Measurements from ENCODE around the gene C5orf34.
"Not testable (repeated sequence)": the region's sequence is repeated elsewhere in the genome, so short reads cannot be mapped to it uniquely, and the experiment has no call there.

The C5orf34 gene

GRCh38 chr5:43514816-43515677 is at the start of gene C5orf34:
TSS of gene C5orf34 (minus strand) at chr5:43515148. CDS start at chr5:43509339, 5,809 bp downstream.
- DNase-seq (ENCODE audit: low read depth in 3 of 3) = peak; percentile 88 to 95 (median 92)

DNA sequence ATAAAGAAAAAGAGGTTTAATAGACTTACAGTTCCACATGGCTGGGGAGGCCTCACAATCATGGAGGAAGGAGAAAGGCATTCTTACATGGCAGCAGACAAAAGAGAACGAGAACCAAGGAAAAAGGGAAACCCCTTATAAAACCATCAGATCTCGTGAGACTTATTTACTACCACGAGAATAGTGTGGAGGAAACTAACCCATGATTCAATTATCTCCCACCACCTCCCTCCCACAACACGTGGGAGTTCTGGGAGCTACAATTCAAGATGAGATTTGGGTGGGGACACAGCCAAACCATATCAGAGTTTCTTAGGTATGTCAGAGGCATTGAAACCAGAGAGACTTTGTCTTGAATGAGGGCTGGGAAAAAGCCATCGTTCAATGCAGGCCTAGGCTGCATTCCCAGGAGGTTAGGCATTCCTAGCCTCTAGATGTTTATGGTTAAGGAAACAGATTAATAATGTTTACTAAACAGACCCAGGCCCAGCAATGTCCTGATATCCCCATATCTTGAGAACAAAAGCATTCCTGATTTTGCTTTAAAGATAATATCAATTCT is 49.4 kb upstream of the C5orf34 start:
- DNase-seq (ENCODE audit: low read depth in 3 of 3) = no peak

DNA sequence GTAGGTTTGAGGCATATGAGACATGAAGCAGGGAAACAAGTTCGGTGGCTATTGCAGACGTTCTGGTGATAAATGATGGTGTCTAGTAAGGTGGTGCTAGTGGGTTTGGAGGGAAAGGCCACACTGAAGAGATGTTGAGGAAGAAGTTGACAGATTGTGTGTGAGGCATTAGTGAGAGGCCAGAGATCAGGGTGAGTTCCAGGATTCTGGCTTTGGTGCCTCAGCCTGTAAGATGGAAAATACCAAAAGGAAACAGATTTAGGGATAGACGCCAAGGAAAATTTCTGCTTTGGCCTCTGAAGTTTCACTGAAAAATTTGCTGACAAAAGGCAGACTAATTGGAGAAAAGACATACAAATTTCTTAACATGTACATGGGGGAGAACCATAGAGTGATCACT is 48.4 kb upstream of the C5orf34 start:
- no peak for DNase-seq (ENCODE audit: low read depth in 3 of 3)

DNA sequence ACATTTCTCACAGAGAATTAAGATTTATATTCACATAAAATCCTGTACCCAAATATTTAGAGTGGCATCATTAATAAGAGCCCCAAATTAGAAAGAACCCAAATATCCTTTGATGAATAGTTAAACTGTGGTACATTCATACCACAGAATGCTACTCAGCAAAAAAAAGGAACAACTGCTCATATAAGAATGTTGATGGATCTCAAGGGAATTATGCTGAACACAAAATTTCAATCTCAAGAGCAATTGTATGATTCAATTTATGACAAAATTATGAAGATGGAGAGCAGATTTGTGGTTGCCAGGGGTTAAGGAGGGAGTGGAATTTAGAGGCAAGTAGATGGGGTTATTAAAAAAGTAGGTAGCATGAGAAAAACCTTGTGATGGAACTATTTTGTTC is 46.4 kb upstream of the C5orf34 start:
- no peak for DNase-seq (ENCODE audit: low read depth in 3 of 3)

DNA sequence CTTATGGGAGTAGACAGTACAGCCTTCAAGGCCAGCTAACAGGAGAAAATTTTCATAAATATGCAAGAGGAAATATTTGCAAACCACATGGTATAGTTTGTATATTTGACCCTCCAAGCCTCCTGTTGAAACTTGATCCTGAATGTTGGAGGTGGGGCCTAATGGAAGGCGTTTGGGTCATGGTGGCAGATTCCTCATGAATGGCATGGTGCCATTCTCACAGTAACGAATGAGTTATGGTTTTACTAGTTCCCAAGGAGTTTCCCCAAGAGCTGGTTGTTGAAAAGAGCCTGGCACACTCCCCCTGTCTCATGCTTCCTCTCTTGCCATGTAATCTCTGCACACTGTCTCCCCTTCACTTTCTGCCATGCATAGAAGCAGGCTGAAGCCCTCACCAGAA is 45.2 kb upstream of the C5orf34 start:
- DNase-seq (ENCODE audit: low read depth in 3 of 3) = no peak

DNA sequence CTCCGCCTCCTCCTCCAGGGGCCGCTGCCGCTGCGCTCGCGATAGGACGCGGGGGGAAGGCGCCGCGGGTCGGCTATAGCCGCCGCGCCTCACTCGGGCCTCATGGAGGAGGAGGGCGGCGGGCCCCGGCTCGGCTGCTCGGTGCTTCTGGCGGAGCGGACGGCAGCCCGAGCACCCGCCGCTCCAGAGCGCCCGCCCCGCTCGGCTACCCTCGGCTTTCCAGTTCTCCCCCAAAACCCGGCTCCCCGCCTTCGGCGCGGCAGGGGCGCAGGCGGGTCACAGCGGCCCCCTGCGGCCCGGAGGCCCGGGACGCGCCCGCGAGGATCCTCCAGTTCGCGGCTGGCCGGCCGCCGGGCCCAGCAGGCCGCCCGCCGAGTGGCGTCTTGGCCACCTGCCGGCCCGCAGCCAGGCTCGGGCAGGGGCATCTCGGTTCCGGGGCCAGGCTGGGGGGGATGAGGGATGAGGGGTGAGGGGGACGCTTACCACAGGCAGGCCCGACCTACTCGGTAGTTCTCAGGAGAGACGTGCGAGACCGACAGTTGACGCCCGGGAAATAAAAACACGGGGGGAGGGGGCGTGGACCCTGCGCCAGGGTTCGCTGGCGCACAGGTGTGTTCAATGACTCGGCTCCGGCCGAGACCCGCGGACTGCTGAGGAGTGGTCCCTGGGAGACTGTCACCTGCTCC is 42.1 kb upstream of the C5orf34 start, which contains the start of gene PAIP1:
Gene PAIP1 (minus strand): TSS at position 221 of the 686 bp plus-strand sequence. CDS start 231 bp downstream, outside the sequence.
- peak; percentile 56 to 72 (median 72) for DNase-seq (ENCODE audit: low read depth in 3 of 3)

- DNase-seq (ENCODE audit: low read depth in 3 of 3) = not testable (repeated sequence)
These were observed 41.6 kb upstream of the C5orf34 start for GRCh38 chr5:43556607-43556856.

DNA sequence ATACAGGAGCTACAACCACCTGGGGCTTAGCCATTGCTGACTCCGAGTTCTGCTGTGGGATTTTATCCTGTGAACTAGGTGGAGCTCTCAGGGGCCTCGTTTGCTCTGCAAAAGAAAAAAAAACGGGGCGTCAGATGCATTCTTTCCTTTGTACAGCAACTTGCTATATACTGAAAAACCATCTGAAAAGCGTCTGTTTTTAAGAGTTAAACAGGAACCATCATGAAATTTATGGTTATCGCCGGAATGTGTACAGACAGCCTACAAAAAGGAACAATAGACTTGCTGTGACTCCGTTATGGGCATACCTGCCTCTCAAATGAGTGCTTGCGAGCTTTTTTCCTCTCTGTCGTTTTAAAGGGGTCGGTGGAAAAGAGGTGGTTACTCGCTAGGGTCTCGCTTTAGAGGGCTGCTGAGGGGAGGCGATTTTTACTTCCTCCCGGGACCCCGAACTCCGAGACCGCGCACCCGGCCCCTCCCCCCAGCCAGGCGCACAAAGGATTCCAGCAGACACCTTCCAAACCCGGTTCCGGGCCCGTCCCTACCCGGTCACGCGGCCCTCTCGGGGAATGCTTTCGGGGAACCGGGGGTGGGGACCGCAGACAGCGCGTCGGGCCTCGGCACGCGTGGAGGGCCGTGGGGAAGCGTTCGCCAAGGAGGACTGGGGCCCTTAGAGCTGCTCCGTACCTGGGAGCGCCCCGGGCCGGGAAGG is 41.1 kb upstream of the C5orf34 start:
- DNase-seq (ENCODE audit: low read depth in 3 of 3) = peak; percentile 26 to 44 (median 35)

GRCh38 chr5:43554497-43554896 is 39.5 kb upstream of the C5orf34 start:
- no peak for DNase-seq (ENCODE audit: low read depth in 3 of 3)

DNA sequence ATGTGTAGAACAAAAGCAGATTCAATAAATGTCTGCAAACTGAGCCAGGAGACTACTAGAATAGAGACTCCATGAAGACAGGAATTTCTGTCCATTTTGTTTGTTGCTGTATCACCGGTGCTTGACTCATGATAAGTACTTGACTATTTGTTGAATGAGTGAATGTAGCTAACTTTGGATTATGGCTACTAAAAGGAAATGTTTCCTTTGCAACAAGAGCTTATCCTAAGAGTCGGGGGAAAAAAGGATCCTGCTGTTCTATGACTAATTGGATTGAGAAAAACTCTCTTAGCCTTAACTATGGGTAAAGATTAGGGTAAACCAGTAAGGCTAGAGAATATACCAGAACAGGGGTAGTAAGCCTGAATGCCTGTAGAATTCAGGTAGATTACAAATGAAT is 38.4 kb upstream of the C5orf34 start:
- no peak for DNase-seq (ENCODE audit: low read depth in 3 of 3)

GRCh38 chr5:43551731-43552130 is 36.8 kb upstream of the C5orf34 start:
- DNase-seq (ENCODE audit: low read depth in 3 of 3) = no peak

DNA sequence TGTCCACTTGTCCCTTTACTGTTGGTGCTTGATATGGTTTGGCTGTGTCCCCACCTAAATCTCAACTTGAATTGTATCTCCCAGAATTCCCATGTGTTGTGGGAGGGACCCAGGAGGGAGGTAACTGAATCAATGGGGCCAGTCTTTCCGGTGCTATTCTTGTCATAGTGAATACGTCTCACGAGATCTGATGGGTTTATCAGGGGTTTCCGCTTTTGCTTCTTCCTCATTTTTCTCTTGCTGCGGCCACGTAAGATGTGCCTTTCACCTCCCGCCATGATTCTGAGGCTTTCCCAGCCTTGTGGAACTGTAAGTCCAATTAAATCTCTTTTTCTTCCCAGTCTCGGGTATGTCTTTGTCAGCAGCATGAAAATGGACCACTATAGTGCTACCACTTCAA is 34.3 kb upstream of the C5orf34 start:
- not testable (repeated sequence) for DNase-seq (ENCODE audit: low read depth in 3 of 3)

GRCh38 chr5:43548358-43548757 is 33.4 kb upstream of the C5orf34 start:
- no peak for DNase-seq (ENCODE audit: low read depth in 3 of 3)

- DNase-seq (ENCODE audit: low read depth in 3 of 3) = no peak
These were observed 32.6 kb upstream of the C5orf34 start for GRCh38 chr5:43547532-43547931.

DNA sequence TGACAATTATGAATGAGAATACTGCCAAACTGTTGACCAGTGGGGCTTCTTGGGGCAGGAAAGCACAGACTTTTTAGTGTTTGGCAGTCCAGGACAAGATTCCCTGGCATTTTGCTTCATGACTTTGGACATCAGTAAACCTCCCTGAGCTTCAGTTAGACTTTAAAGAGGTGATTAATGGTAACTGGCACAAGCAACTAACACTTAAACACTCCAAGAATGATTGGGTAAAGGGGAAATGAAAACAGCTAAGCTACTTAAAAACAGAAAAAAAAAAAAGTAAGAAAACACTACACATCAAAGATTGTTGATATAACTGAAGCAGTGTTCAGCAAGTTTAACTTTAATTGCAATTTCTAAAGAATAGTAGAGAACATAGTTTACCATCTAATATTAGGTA is 28.5 kb upstream of the C5orf34 start:
- no peak for DNase-seq (ENCODE audit: low read depth in 3 of 3)

DNA sequence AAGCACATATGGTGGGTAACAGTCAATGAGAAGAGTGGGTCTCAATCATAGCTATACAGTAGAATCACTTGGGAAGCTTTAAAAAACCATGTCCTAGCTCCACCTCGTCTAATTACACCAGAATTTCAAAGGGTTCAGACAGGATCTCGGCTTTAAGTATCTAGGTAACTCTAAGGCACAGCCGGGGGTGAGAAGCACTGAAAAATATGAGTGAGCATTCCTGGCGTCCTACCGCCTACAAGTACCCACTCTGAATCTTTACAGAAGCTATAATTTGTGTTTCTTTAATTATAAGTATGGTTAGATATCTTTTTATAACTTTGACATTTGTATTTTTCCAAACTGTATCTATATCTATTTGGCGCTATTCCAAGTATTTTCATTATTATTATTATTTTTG is 25.8 kb upstream of the C5orf34 start:
- no peak for DNase-seq (ENCODE audit: low read depth in 3 of 3)

GRCh38 chr5:43536972-43537371 is 22.0 kb upstream of the C5orf34 start:
- no peak for DNase-seq (ENCODE audit: low read depth in 3 of 3)

GRCh38 chr5:43533646-43534045 is 18.7 kb upstream of the C5orf34 start:
- DNase-seq (ENCODE audit: low read depth in 3 of 3) = no peak

- no peak for DNase-seq (ENCODE audit: low read depth in 3 of 3)
These were observed 15.7 kb upstream of the C5orf34 start for GRCh38 chr5:43530648-43531047.

DNA sequence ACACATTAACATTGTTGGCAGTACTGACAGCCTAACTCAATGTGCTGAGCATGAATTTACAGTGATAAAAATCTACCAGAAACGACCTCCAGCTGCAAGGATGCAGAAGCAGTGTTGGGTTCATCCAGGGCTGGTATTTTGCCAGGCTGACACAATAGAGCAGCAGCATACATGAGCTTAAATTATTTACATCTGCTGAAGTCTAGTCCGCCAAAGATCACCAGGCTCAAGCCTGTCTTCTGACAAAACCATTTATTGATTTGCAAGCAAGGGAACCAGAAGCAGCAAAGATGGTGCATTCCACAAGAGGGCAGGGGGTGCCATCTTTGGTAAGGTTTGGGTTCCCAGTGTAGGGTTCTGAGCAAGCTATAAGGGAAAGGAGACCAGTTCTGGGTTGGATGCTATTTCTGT is 8.7 kb upstream of the C5orf34 start:
- DNase-seq (ENCODE audit: low read depth in 3 of 3) = no peak

DNA sequence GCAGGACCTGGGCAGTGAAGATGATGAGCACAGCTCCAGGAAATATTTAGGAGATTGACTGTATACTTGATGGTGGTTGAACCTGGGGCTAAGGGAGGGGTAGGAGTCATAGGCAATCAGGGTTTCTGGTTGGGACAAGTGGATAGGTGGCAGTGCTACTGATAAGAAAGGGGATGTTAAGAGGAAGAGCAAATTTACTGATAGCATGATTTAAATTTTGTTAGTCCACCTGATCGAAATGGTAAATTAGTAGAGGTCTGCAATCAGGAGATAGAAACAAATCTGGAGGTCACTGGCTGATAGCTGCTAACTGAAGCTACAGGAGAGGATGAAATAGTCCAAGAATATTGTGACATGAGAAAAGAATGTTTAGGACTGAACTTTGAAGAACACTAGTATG is 5.7 kb upstream of the C5orf34 start:
- DNase-seq (ENCODE audit: low read depth in 3 of 3) = no peak

DNA sequence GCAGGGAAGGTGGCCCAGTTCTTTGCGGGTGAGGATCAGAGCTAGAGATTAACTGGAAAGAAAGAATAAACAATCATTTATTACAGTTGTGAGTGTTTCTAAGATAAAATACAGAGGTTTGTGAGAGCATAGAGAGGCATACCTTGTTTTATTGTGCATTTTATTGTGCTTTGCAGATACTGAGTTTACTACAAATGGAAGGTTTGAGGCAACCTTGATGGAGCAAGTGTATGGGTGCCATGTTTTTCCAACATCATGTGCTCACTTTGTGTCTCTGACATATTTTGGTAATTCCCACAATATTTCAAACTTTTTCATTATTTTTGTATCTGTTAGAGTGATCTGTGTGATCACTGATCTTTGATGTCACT is 715 bp upstream of the C5orf34 start:
- no peak for DNase-seq (ENCODE audit: low read depth in 3 of 3)

DNA sequence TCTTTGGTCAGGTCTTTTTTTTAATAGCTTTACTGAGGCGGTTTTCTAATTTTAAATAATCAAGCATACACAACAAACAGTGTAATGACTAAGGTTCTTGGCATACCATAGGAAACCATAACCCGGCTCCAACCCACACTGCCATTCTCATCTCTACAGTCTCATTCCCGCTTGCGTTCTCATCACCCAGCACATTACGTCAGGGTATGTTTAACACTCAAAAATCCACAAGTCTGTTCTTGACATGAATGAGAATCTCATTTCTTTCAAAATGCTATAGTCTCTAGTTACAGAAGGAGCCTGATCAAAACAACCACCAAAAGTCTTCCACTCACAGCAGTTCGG is 505 bp downstream of the C5orf34 start:
- DNase-seq (ENCODE audit: low read depth in 3 of 3) = no peak
